ENCODE data around the gene LETM1.
A peak's percentile ranks its signal among the peaks of the same experiment; 100 is the strongest.

DNA sequence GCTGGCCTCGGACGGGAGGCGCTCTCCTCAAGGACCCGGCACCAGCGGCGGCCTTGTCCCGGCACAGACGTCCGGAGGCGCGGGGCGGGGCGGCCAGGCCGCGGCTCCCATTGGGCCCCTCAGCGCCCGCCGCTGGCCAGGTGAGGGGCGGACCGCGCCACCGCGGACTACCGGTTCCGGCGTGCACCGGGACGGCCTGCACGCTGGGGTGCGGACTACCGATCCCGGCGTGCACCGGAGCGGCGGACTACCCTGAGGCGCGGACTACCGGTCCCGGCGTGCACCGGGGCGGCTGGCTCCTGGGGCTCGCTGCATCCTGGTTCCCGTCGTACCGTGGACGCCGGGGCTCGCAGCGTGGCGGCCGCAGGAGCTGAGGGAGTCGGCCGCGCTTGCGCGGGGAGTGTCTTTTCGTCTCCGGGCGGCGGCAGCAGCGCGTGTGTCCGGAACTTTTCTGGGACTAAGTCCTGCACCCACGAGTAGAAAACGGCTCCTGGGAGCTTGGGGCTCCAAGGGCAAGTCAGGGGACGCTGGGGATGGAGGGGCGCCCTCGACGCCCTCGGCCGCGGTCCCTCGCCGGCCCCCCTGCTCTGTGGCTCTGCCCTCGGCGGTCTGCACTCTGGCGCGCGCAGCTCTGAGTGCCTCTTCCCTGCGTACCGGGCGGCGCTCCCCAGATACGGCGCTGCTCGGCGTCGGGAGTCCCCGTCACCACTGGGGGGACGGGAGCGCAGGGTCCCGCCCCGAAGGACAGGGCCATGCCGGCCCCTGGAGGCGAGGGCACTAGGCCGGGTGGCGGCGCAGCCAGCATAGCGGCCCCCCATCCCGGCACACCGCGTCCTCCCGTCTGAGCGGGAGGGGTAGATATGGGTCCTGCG lies at the start of gene LETM1:
- TF ChIP-seq CTCF (IDR thresholded peaks at IDR 0.05): peak; percentile 17
- TF ChIP-seq EZH2 (IDR thresholded peaks at IDR 0.05; ENCODE audit: borderline replicate concordance, insufficient read depth, low read depth, low read length, poor library complexity, severe bottlenecking): no peak
